DMS53 (cell line): ENCODE results near the gene MSANTD4.

ENCODE experiments used
- DNase-seq: peaks from one replicate; lab custom pipeline; 2025; lab: John Stamatoyannopoulos, UW

The MSANTD4 gene

DNA sequence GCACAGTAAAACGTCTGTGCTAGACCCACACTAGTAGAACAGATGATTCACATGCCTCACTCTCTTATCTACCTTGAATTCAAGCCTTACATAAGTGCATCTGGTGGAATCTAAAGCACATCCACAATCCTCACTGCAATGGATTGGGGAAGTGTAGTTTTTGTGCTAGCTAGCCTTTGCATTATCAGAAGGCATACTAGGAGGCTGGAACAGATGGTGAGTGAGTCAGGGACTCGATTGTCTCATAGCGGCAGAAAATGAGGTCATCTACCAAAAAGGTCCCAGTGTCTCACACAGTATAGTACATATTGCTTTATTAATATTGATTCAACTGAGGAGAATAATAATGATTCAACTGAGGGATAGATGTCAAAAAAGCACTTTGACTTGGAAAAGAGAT lies 9.3 kb downstream of the MSANTD4 start:
- peak; percentile 35 for DNase-seq

DNA sequence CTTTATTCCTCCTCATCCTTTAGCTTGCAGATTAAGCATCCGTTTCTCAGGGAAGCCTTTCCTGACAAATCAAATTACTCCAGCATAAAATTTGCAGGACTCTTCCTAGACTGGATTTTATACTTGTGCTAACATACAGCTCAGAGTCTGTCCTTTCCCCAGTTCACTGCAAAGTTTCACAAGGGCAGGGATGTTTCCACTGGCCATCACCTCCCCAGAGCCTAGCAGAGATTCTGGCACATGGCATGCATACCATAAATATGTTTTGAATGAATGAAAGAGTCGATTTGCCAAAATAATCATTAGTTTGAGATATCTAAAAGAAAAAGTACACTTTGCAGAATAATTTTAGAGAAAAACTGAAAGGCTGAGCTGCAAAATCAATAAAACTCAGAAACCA lies 10.6 kb downstream of the MSANTD4 start:
- DNase-seq, result no peak

DNA sequence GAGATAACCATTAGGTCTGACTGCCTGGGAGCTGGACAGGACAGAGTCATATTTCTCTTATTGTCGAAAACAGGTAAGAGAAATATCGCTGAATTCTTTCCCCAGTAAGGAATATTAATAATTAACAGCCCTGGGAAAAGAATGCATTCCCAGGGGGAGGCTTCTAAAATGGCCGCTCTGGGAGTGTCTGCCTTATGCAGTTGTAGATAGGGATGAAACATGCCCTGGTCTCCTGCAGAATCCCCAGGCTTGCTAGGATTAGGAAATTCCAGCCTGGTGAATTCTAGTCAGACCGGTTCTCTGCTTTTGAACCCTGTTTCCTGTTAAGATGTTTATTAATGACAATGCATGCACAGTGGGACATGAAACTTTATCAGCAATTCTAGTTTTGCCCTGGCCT lies 18.9 kb downstream of the MSANTD4 start:
- peak; percentile 42 for DNase-seq

DNA sequence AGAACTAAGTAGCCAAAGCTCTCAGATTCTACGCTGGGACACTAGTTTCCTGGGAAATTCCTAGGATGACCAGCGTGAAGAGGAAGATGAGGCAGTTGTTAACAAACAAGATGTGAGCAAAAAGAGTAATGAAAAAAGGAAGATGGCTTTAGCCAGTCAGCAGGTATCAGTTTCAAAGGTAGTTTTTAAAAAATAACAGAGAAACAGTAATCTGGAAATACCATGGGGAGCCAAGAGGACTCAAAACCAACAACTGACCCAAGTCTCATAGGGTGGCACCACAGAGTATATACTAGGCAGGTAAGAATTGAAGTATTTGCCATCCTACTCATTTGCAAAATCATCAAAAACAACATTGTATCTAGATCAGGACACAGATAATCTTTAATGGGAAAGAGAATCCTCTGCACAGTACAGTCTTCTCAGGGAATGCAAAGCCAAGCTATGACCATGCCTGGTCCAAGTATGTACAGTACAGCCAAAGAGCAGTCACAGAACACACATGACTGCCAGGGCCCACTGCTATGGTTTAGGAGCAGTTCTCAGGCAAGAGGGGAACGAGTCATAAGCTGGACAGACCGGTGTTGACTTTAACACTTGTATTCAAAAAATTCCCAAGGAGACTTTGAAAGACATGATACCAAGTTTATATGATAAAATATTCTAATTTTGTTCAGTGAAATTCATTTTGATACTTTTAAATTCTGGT lies 20.6 kb downstream of the MSANTD4 start:
- DNase-seq, result peak; percentile 12

DNA sequence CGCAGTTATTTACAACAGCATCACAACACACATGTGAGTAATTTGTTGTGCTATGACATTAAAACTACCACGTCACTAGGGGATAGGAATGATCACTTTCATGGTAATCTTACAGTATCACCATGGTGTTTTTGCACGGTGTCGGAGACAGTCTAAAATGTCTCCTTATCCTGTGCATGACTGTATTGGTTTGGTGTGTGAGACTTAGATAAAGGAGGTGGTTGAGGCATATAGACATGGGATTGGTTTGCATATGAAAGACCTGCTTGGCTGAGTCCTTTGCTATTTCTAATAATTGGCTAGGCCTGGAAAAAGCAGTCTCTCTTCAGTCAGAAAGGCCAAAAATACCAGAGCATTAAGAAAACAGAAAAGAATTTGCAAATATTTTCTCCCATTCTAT lies 30.2 kb downstream of the MSANTD4 start:
- no peak for DNase-seq

DNA sequence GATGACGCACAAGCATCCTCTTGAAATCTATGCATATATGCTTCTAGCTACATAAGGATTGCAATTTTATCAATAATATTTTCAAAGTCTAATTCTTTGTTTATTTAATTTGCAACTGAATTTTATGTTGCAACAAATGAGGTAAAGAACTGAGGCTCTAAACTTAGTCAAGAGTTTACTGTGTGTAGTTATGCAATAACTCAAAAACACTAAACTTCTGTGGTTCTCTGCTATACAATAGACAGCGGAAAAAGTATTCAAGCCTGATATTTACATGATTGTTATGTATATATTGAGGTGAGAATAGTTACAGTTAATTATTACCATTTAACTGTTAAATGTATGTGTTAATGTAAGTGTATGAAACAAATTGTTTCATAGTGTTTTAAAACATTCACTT lies 32.9 kb downstream of the MSANTD4 start:
- no peak for DNase-seq

DNA sequence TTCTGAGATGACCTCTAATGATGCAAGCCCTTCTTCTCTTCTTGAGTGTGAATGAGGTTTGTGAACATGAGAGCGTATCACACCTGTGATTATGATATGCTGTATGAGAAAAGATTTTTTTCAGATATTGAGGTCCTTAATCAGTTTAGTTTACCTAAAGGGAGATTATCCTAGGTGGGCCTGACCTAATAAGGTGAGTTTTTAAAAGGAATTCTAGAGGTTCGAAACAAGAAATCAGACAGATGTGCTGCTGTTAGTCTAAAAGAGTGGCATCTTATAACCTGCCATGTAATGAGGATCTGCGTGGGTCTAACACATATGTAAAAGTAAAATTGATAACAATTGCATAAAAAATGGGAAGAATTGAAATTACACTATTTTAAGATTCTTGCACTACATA lies 33.8 kb downstream of the MSANTD4 start:
- no peak for DNase-seq

DNA sequence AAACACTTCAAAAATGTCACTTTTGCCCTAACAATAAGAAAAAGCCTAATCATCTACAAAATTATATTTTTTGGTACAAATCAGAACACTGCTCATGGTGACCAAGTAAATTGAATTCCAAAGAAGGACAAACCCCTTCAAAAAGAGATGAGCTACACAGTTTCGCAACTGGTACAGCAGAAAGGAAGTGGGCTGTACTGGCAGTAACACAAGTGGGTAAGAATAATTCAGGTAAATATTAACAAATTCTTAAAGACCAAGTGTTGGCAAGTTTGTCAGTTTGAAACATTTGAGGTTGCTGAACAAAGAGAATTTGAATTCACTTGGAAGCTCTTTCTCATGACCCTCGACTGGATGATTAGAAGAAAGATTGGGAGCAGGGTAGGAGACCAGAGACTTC lies 35.5 kb downstream of the MSANTD4 start:
- DNase-seq, result no peak

DNA sequence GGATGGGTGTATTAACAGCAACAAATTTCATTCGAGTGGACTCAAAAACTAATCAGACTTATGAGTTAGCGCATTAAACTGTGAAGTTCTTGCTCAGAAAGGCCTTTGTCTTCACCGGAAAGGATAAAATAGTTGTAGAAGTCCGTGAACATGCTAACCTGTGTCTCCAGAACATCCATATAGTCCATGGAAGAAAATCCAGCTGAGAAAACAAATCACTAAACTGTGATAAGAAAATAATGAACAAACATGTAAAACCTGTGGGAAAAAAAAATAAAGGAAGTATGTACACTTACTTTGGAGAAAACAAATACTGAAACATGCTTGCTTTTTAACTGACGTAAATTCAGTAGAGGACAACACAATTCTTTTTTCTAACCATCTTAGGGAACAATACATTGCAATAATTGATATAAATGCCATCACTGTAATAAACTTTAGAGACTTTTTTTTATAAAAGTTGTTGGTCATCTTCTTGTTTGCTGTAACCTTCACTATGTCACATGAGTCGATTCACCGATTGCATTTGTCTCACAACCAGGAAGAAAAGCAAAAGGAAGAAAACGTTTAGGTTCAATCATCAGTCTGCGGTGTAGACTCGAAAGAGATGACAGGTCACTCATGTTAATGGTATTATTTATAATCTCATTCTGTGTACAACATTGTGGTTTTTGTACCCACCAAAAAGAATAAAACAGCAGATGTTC lies 41.9 kb downstream of the MSANTD4 start:
- DNase-seq, result no peak

DNA sequence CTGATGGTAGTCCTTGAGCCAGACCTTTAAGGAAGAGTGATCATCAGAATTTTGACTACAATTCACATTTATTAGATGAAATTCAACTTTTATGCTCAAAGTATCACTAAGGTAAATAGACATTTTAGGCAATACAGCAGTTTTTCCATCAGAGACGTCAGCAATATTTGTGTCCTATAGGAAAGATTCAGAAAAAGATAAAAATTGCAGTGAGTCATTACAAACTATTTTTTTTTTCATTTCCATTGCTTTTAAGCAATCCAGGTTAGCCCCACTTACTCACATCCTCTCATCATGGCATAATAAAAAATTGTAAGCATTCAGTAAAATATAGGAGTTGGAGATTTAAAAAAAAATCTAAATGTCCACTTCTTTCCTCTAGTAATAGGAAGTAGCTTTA lies 46.9 kb downstream of the MSANTD4 start:
- no peak for DNase-seq

DNA sequence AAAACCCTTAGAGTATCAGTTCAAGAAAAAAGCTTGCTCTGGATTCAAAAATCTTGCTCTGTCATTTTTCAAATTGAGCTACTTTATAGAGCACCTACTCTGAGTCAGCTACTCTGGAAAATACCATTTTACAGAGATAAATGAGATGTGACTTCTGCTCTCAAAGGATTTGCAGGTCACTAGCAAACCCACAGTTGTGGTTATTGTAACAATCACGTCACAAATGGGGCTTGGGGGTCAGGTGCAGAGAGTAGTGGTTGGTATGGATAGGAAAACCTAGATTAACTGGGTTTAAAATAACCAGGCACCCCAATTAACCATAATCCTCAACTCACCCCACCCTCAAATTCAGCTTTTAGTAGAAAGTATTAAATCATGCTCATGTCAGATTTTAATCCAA lies 52.3 kb downstream of the MSANTD4 start:
- DNase-seq, result no peak

DNA sequence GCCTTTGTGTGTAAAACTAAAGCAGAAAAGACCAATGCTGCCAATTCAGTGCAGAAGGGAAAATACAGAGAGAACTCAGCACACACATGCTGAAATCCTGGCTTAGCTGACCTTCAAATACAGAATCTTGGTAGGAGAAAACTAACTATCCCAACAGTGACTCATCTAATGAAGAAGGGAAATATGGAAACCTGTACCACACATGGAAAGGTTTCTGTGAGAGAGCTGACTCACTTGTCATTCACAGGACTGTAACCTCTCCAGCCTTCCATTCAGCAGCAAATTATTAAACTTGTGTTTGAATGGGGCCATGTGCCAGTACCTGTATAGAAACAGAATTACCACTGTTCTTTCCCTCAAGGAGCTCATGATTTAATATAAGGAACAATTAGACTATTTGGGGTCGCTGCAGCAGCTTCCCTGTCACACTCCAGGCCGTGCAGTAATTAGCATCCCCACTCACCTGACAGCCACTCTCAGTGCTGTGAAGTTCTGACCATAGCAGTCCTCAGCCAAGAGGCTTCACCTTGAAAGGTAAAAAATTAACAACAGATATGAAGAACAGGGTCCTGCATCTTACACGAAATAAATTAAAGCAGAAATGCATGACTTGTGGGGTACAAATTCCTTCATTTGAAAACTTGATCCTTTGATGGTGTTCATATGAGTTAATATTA lies 53.9 kb downstream of the MSANTD4 start:
- DNase-seq, result peak; percentile 61

DNA sequence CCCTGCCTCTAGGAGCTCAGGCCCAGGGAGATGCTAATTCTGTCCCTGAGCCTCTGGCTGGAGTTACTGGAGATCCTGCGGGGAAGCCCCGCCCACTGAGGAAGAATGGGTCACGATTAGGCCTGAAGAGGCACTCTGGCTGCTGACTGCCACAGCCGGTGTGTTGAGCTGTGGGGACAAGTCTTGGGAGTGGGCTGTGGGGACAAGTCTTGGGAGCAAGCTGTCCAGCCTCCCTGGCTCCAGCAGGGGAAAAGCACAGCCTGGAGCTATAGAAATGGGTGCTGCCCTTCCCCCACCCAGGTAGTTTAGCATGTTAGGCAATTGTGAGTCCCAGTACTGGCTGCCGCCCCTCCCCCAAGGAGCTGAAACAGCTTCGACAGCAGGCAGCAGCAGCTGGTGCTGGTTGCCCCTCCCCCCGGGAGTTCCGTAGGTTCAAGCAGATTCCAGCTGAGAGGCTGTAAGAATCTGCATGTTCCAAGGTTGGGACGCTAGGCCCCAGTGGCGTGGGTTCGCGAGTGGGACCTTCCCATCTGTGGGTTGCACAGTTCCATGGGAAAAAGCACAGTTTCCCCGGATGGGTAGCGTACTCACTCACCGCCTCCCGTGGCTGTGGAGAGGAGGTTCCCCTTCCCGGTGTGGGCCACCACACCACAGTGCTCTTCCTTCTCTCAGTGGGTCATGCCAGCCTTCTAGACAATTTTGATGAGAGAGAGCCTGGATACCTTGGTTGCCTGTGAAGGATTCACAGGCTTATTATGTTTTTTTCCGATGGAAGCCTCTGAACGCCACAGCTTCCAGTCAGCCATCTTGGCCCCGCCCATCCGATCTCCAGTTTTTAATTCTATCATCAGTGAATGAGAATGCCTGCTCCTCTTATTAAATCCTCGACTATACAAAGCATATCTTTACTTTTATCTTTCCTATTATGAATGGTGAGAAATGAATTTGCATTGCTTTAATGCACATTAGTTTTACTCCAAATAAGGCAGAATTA lies 61.5 kb downstream of the MSANTD4 start:
- DNase-seq, result peak; percentile 95
